Measurements from ENCODE around the gene IQSEC1. TPM values are rescaled to one million over a fixed set of nuclear protein-coding genes. Genes with fewer than 3 reads are reported as not detected.
A peak's percentile ranks its signal among the peaks of the same experiment; 100 is the strongest.

IQSEC1 gene
- total RNA-seq, 1 experiment from 2014 or later: 13.3 TPM

- no peak overlapping the region for H3K4me3 Mint-ChIP-seq (ENCODE audit: low read depth, unreplicated experiment)
- H3K27ac Mint-ChIP-seq (ENCODE audit: unreplicated experiment): no peak overlapping the region
- no peaks in the 10 kb centered on the region for H3K9me3 Mint-ChIP-seq (ENCODE audit: low read depth, unreplicated experiment)
- no peak for DNase-seq
- CTCF ChIA-PET: no interaction called here
- peaks cover 42% of the 10 kb centered on the region for H3K27me3 Mint-ChIP-seq (ENCODE audit: unreplicated experiment)
- intact Hi-C loops (cut with micrococcal nuclease; ENCODE audit: unreplicated experiment): no loop called here
- H3K36me3 Mint-ChIP-seq (ENCODE audit: insufficient read depth, unreplicated experiment): no peaks in the 10 kb centered on the region
- H3K4me1 Mint-ChIP-seq (ENCODE audit: low read depth, unreplicated experiment): no peaks in the 10 kb centered on the region
- no peak for TF ChIP-seq CTCF (IDR thresholded peaks at IDR 0.05; ENCODE audit: unreplicated experiment)
- no TSS peak for BruUV-seq (replicated peaks)
These were observed 22.2 kb downstream of the IQSEC1 start for GRCh38 chr3:13051066-13051465.

- no peak for DNase-seq
- CTCF ChIA-PET: interaction anchor here (0.6 kb wide), 1 partner anchor 526 kb away, joined by 11 read pairs; no protein-coding TSS in a partner anchor
These were observed 22.8 kb downstream of the IQSEC1 start for GRCh38 chr3:13050446-13050845.

GRCh38 chr3:13049400-13049799 lies 23.8 kb downstream of the IQSEC1 start:
- CTCF ChIA-PET: no interaction called here
- Mint-ChIP-seq H3K9me3 (ENCODE audit: low read depth, unreplicated experiment) (no peaks in the 10 kb centered on the region), H3K4me3 (ENCODE audit: low read depth, unreplicated experiment) (no peak overlapping the region), H3K27ac (ENCODE audit: unreplicated experiment) (no peak overlapping the region), H3K36me3 (ENCODE audit: insufficient read depth, unreplicated experiment) (no peaks in the 10 kb centered on the region), H3K4me1 (ENCODE audit: low read depth, unreplicated experiment) (no peaks in the 10 kb centered on the region), H3K27me3 (ENCODE audit: unreplicated experiment) (peaks cover 48% of the 10 kb centered on the region)
- no peak for TF ChIP-seq CTCF (IDR thresholded peaks at IDR 0.05; ENCODE audit: unreplicated experiment)
- BruUV-seq (replicated peaks): no TSS peak
- no peak for DNase-seq
- intact Hi-C loops (cut with micrococcal nuclease; ENCODE audit: unreplicated experiment): no loop called here

More at GRCh38 chr3:13050446-13050845, 22.8 kb downstream of the IQSEC1 start:
- no peaks in the 10 kb centered on the region for H3K9me3 Mint-ChIP-seq (ENCODE audit: low read depth, unreplicated experiment)
- intact Hi-C loops (cut with micrococcal nuclease; ENCODE audit: unreplicated experiment): no loop called here
- no peak for TF ChIP-seq CTCF (IDR thresholded peaks at IDR 0.05; ENCODE audit: unreplicated experiment)
- no peaks in the 10 kb centered on the region for H3K4me1 Mint-ChIP-seq (ENCODE audit: low read depth, unreplicated experiment)
- no peak overlapping the region for H3K27ac Mint-ChIP-seq (ENCODE audit: unreplicated experiment)
- H3K36me3 Mint-ChIP-seq (ENCODE audit: insufficient read depth, unreplicated experiment): no peaks in the 10 kb centered on the region
- peaks cover 48% of the 10 kb centered on the region for H3K27me3 Mint-ChIP-seq (ENCODE audit: unreplicated experiment)
- H3K4me3 Mint-ChIP-seq (ENCODE audit: low read depth, unreplicated experiment): no peak overlapping the region
- BruUV-seq (replicated peaks): no TSS peak

- CTCF ChIA-PET: no interaction called here
- Mint-ChIP-seq H3K36me3 (ENCODE audit: insufficient read depth, unreplicated experiment) (no peaks in the 10 kb centered on the region), H3K27ac (ENCODE audit: unreplicated experiment) (no peak overlapping the region), H3K27me3 (ENCODE audit: unreplicated experiment) (peaks cover 43% of the 10 kb centered on the region), H3K4me3 (ENCODE audit: low read depth, unreplicated experiment) (no peak overlapping the region), H3K9me3 (ENCODE audit: low read depth, unreplicated experiment) (no peaks in the 10 kb centered on the region), H3K4me1 (ENCODE audit: low read depth, unreplicated experiment) (no peaks in the 10 kb centered on the region)
- intact Hi-C loops (cut with micrococcal nuclease; ENCODE audit: unreplicated experiment): no loop called here
- no TSS peak for BruUV-seq (replicated peaks)
- DNase-seq: no peak
- peak; percentile 12 for TF ChIP-seq CTCF (IDR thresholded peaks at IDR 0.05; ENCODE audit: unreplicated experiment)
These were observed 25.7 kb downstream of the IQSEC1 start for GRCh38 chr3:13047296-13048165.
